HepG2 (cell line): ENCODE results near the gene PAN3. TPM values are rescaled to one million over a fixed set of nuclear protein-coding genes. Genes with fewer than 3 reads are reported as not detected.
A peak's percentile ranks its signal among the peaks of the same experiment; 100 is the strongest.

Experiments
- ATAC-seq: fragments of 200-7000 bp; cut with Tn5 transposase; 3 replicates; pipeline ENCODE4 v1.9.1; 2020; ENCODE audit warnings: mild to moderate bottlenecking, moderate library complexity
- BruUV-seq: library from RNA; stranded (reverse); fragments of 400-500 nt; replicated peaks from 2 replicates; lab custom pipeline; 2021; lab: Mats Ljungman, UMichigan
- CTCF ChIA-PET: fragments of 300-600 bp; formaldehyde crosslinking; extraction: SDS; loops from one replicate; lab custom pipeline; 2021; ENCODE audit warnings: low total read pairs, inconsistent platforms, low intra/inter-chr PET ratio; lab: Yijun Ruan, JAX
- POLR2A ChIA-PET: fragments of 350-600 bp; sonication (Branson Sonifier 250); formaldehyde crosslinking; loops from one replicate; lab custom pipeline; 2020; ENCODE audit warnings: antibody characterized with exemption, inconsistent platforms; lab: Yijun Ruan, JAX
- DNase-seq: peaks from one replicate; pipeline ENCODE4 v3.0.0-alpha.2; 2015; ENCODE audit warnings: low spot score
- FAIRE-seq: peaks from 3 replicates; lab custom pipeline; 2011; peaks lifted over from hg19 to GRCh38; lab: Jason Lieb, UNC
- H2AFZ ChIP-seq: one replicate; pipeline ENCODE4 v1.6.1; 2011; ENCODE audit warnings: low read length, inconsistent platforms
- H3K27ac ChIP-seq: fragments of 300-600 bp; 3 replicates; pipeline ENCODE4 v1.8.0; 2011; ENCODE audit warnings: mixed run types, mild to moderate bottlenecking, mixed read lengths, low read length, inconsistent platforms; ENCODE audit not compliant: insufficient read depth; ENCODE audit errors: extremely low read length
- H3K27me3 ChIP-seq, 2 experiments: fragments of 200-600 bp in 1 of 2; 2 replicates in 1 of 2; 3 replicates in 1 of 2; pipeline versions ENCODE4 v1.6.0 to v1.8.0; 2011; ENCODE audit warnings: low read length in 2 of 2, mild to moderate bottlenecking in 2 of 2, moderate library complexity in 2 of 2, inconsistent platforms in 1 of 2; ENCODE audit not compliant: insufficient read depth in 2 of 2, control insufficient read depth in 1 of 2
- H3K36me3 ChIP-seq, 2 experiments: fragments of 200-600 bp in 1 of 2; replicated peaks in 1 of 2; 2 replicates in 1 of 2; 3 replicates in 1 of 2; pipeline versions ENCODE4 v1.5.1 to v1.8.0; 2011; ENCODE audit warnings: low read length in 2 of 2, inconsistent platforms in 1 of 2; ENCODE audit not compliant: insufficient read depth in 2 of 2, control insufficient read depth in 1 of 2
- H3K4me1 ChIP-seq: 2 replicates; pipeline ENCODE4 v1.5.1; 2012; ENCODE audit warnings: low read length, inconsistent platforms; ENCODE audit not compliant: insufficient read depth
- H3K4me2 ChIP-seq: 2 replicates; pipeline ENCODE4 v1.6.0; 2011; ENCODE audit warnings: low read depth, low read length, inconsistent platforms
- H3K4me3 ChIP-seq, 3 experiments: fragments of 200-600 bp in 1 of 3; sonication (generic), shearing (Covaris generic) in 1 of 3; replicated peaks in 1 of 3; 2 replicates each; pipeline ENCODE4 v1.5.1; 2011 to 2016; ENCODE audit warnings: low read length in 3 of 3, inconsistent platforms in 2 of 3, low read depth in 2 of 3, mild to moderate bottlenecking in 2 of 3, control low read depth in 1 of 3, mixed read lengths in 1 of 3; ENCODE audit not compliant: insufficient read depth in 1 of 3
- H3K79me2 ChIP-seq: one replicate; pipeline ENCODE4 v1.6.1; 2011; ENCODE audit warnings: low read length, inconsistent platforms; ENCODE audit not compliant: insufficient read depth
- H3K9ac ChIP-seq: 2 replicates; pipeline ENCODE4 v1.6.0; 2011; ENCODE audit warnings: mild to moderate bottlenecking, low read depth, low read length, inconsistent platforms; ENCODE audit not compliant: insufficient read depth
- H3K9me3 ChIP-seq: 2 replicates; pipeline ENCODE4 v1.5.1; 2012; ENCODE audit warnings: mild to moderate bottlenecking, low read length
- H4K20me1 ChIP-seq: 2 replicates; pipeline ENCODE4 v1.6.0; 2011; ENCODE audit warnings: inconsistent platforms, mild to moderate bottlenecking, low read length, moderate library complexity; ENCODE audit not compliant: insufficient read depth
- JARID2 ChIP-seq: sonication (generic); formaldehyde crosslinking; IDR thresholded peaks from 2 replicates; pipeline ENCODE4 v1.8.1; 2023; ENCODE audit warnings: missing genetic modification reagents, inconsistent platforms; ENCODE audit not compliant: insufficient replicate concordance
- MTA1 ChIP-seq: sonication (generic); formaldehyde crosslinking; IDR thresholded peaks from 2 replicates; pipeline ENCODE4 v1.4.0; 2020; ENCODE audit warnings: missing genetic modification reagents, mild to moderate bottlenecking, borderline replicate concordance
- NR2F1 ChIP-seq, 2 experiments: fragments of 450-650 bp in 1 of 2; formaldehyde crosslinking in 1 of 2; IDR thresholded peaks; 2 replicates each; pipeline versions ENCODE4 v1.5.0 to v1.6.1; 2016 to 2020; ENCODE audit warnings: mild to moderate bottlenecking in 1 of 2, missing compliant biosample characterization in 1 of 2, missing genetic modification reagents in 1 of 2, moderate library complexity in 1 of 2
- TCF7L2 ChIP-seq: IDR thresholded peaks from 2 replicates; pipeline ENCODE4 v1.6.1; 2011; ENCODE audit warnings: mild to moderate bottlenecking, low read depth, low read length, moderate library complexity
- TOPORS ChIP-seq: sonication (generic); formaldehyde crosslinking; IDR thresholded peaks from 2 replicates; pipeline ENCODE4 v1.8.0; 2023; ENCODE audit warnings: mild to moderate bottlenecking, missing genetic modification reagents
- ZNF180 ChIP-seq: sonication (generic); formaldehyde crosslinking; IDR thresholded peaks from 2 replicates; pipeline ENCODE4 v1.4.0; 2020; ENCODE audit warnings: low read depth, missing genetic modification reagents, borderline replicate concordance
- ZNF543 ChIP-seq: sonication (generic); formaldehyde crosslinking; IDR thresholded peaks from 2 replicates; pipeline ENCODE4 v1.4.0; 2020; ENCODE audit warnings: mild to moderate bottlenecking, missing genetic modification reagents
- ZNF709 ChIP-seq: sonication (generic); formaldehyde crosslinking; IDR thresholded peaks from 2 replicates; pipeline ENCODE4 v1.5.0; 2020; ENCODE audit warnings: mild to moderate bottlenecking, missing genetic modification reagents
- ZNF713 ChIP-seq: sonication (generic); formaldehyde crosslinking; IDR thresholded peaks from 2 replicates; pipeline ENCODE4 v1.4.0; 2020; ENCODE audit warnings: mild to moderate bottlenecking, missing genetic modification reagents
- ZSCAN31 ChIP-seq: sonication (generic); formaldehyde crosslinking; IDR thresholded peaks from 2 replicates; pipeline ENCODE4 v1.5.0; 2020; ENCODE audit warnings: low read depth, mild to moderate bottlenecking, missing genetic modification reagents
- WGBS: methylation state at CpG from one replicate; pipeline ENCODE4 v1.1.6; 2017; ENCODE audit warnings: low lambda C conversion rate; 5-methylcytosine and 5-hydroxymethylcytosine counted together
- in situ Hi-C: cut with HindIII; loops from 2 replicates; pipeline ENCODE4 v1.10.0; 2017; ENCODE audit warnings: low pct_unique_long_range_greater_than_20kb; ENCODE audit not compliant: extremely low pct_ligation_motif_present
- intact Hi-C: fragments of 100-400 bp; cut with micrococcal nuclease; formaldehyde crosslinking; loops from one replicate; pipeline ENCODE4 v1.10.0; 2022; ENCODE audit not compliant: unreplicated experiment
- polyA plus RNA-seq, 8 experiments: library from polyadenylated mRNA; depleted of rRNA in 3 of 8; stranded (reverse) in 7 of 8; unstranded in 1 of 8; fragments of >200 nt; fragmentation: Illumina TruSeq in 4 of 8; extraction: Trizol in 4 of 8; gene quantifications; 2 replicates each; pipeline versions ENCODE4 v1.2.1 to v1.2.3, GENCODE V29; 2011 to 2016; ENCODE audit warnings: low read depth in 4 of 8, missing spikeins in 1 of 8, mixed read lengths in 1 of 8; ENCODE audit not compliant: insufficient read depth in 1 of 8
- total RNA-seq, 5 experiments: library from RNA; depleted of rRNA; stranded (reverse); fragments of >200 nt; fragmentation: Illumina TruSeq; extraction: Trizol; gene quantifications; 2 replicates each; pipeline ENCODE4 v1.2.3, GENCODE V29; 2016; ENCODE audit warnings: low read depth in 1 of 5
- TF ChIP-seq, protein P1 (sequence below): sonication (generic); formaldehyde crosslinking; IDR thresholded peaks from 2 replicates; pipeline ENCODE4 v1.5.1; 2020; ENCODE audit warnings: mild to moderate bottlenecking, missing genetic modification reagents, moderate library complexity
- TF ChIP-seq, protein P2 (sequence below): sonication (generic); formaldehyde crosslinking; IDR thresholded peaks from 2 replicates; pipeline ENCODE4 v1.4.0; 2020; ENCODE audit warnings: missing genetic modification reagents, borderline replicate concordance
- TF ChIP-seq, protein P3 (sequence below): sonication (generic); formaldehyde crosslinking; IDR thresholded peaks from 2 replicates; pipeline ENCODE4 v1.4.0; 2020; ENCODE audit warnings: missing genetic modification reagents

The PAN3 gene
- total and polyA plus RNA-seq, 2 of the 13 experiments (the other 11 are each of a cell fraction or from before 2014, with no cell fraction given), result 9.7 to 10.6 TPM

DNA sequence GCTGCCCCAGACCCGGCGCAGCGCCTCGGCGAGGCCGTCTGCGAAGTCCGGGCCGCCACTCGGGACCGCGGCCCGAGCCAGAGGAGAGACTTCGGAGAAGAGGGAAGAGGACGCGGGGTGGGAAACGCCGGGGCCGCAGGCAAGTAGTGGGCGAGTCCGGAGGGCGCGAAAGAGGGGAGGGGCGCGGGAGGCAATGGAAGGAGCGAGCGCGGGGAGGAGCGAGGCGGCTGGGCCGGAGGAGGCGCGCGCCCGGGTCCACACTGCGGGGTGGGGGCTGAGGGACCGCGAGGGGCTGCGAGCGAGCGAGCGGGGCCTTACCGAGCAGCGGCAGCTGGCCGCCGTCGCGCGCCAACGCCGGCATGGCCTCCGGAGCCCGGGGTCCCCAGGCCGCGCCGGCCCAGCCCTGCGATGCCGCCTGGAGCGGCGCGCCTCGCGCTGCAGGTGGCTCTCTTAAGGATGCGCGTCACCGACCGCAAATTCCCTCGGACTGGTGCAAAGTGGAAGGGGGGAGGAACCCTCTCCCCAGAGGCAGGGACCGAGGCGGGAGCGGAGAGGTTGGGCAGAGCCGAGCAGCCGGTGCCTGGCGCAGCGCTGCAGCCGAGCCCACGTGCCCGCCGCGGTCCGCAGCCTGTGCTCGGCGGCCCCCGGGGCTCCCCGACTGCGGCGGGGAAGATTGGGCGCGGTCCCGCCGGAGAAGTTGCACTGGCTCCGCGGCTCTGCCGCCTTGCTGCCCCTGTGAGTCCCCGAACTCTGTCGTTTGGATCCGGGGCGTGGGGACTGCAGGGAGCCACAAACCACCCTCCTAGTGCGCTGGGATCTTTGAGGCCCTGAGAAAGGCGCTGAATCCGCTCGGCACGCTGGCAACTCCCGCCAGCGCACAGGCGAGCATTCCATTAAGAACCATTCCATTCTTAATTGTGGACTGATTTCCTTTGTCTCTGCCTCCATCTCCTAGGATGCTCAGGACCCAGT, 37.9 kb upstream of the PAN3 start, which contains the start of gene FLT3:
TSS of gene FLT3 (minus strand) at position 427 of the 972 bp plus-strand sequence. CDS start at position 361, 66 bp downstream.
- no peak within 1 kb of the TSS for H3K9ac ChIP-seq
- H3K4me1 ChIP-seq, result no peaks in the 10 kb centered on the region; the same call in 1 of the 2 replicates
- 11% methylated on average over 34 of the region's 106 CpGs for WGBS
- no peak for FAIRE-seq
- H3K4me2 ChIP-seq, result peak within 1 kb of the TSS; percentile 53
- ChIA-PET CTCF (no interaction called here), POLR2A (no interaction called here)
- ATAC-seq, result peak; percentile 79
- no peak for DNase-seq
- intact Hi-C loops, result no loop called here
- in situ Hi-C loops, result no loop called here
- H2AFZ ChIP-seq, result no peak within 1 kb of the TSS
- BruUV-seq, result no TSS peak
- no peaks in the 10 kb centered on the region for H3K36me3 ChIP-seq
- H3K27ac ChIP-seq, result no peak within 1 kb of the TSS
- H3K4me3 ChIP-seq, result peak within 1 kb of the TSS; percentile 9 to 58 (median 34); a peak in 4 of 6 replicates
- no peaks in the 10 kb centered on the region for H4K20me1 ChIP-seq
- no peaks in the 10 kb centered on the region for H3K9me3 ChIP-seq
- peaks cover 7 to 46% of the 10 kb centered on the region in 2 experiments; a peak in 4 of 5 replicates for H3K27me3 ChIP-seq
- no peaks in the 10 kb centered on the region for H3K79me2 ChIP-seq
- no peak for TF ChIP-seq ZSCAN31 (CRISPR knock-in tag)
- no peak for TF ChIP-seq ZNF543 (CRISPR knock-in tag)
- TF ChIP-seq TOPORS (CRISPR knock-in tag), result no peak
- TF ChIP-seq, protein P1, sequence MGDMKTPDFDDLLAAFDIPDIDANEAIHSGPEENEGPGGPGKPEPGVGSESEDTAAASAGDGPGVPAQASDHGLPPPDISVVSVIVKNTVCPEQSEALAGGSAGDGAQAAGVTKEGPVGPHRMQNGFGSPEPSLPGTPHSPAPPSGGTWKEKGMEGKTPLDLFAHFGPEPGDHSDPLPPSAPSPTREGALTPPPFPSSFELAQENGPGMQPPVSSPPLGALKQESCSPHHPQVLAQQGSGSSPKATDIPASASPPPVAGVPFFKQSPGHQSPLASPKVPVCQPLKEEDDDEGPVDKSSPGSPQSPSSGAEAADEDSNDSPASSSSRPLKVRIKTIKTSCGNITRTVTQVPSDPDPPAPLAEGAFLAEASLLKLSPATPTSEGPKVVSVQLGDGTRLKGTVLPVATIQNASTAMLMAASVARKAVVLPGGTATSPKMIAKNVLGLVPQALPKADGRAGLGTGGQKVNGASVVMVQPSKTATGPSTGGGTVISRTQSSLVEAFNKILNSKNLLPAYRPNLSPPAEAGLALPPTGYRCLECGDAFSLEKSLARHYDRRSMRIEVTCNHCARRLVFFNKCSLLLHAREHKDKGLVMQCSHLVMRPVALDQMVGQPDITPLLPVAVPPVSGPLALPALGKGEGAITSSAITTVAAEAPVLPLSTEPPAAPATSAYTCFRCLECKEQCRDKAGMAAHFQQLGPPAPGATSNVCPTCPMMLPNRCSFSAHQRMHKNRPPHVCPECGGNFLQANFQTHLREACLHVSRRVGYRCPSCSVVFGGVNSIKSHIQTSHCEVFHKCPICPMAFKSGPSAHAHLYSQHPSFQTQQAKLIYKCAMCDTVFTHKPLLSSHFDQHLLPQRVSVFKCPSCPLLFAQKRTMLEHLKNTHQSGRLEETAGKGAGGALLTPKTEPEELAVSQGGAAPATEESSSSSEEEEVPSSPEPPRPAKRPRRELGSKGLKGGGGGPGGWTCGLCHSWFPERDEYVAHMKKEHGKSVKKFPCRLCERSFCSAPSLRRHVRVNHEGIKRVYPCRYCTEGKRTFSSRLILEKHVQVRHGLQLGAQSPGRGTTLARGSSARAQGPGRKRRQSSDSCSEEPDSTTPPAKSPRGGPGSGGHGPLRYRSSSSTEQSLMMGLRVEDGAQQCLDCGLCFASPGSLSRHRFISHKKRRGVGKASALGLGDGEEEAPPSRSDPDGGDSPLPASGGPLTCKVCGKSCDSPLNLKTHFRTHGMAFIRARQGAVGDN (CRISPR knock-in tag), result peak; percentile 46; the same call in 1 of the 2 replicates
- TF ChIP-seq ZNF713 (CRISPR knock-in tag), result no peak
- no peak for TF ChIP-seq NR2F1 (CRISPR knock-in tag; IDR thresholded peaks at IDR 0.05)
- TF ChIP-seq ZNF709 (CRISPR knock-in tag), result no peak
- no peak for TF ChIP-seq JARID2 (CRISPR knock-in tag)
- TF ChIP-seq, protein P2, sequence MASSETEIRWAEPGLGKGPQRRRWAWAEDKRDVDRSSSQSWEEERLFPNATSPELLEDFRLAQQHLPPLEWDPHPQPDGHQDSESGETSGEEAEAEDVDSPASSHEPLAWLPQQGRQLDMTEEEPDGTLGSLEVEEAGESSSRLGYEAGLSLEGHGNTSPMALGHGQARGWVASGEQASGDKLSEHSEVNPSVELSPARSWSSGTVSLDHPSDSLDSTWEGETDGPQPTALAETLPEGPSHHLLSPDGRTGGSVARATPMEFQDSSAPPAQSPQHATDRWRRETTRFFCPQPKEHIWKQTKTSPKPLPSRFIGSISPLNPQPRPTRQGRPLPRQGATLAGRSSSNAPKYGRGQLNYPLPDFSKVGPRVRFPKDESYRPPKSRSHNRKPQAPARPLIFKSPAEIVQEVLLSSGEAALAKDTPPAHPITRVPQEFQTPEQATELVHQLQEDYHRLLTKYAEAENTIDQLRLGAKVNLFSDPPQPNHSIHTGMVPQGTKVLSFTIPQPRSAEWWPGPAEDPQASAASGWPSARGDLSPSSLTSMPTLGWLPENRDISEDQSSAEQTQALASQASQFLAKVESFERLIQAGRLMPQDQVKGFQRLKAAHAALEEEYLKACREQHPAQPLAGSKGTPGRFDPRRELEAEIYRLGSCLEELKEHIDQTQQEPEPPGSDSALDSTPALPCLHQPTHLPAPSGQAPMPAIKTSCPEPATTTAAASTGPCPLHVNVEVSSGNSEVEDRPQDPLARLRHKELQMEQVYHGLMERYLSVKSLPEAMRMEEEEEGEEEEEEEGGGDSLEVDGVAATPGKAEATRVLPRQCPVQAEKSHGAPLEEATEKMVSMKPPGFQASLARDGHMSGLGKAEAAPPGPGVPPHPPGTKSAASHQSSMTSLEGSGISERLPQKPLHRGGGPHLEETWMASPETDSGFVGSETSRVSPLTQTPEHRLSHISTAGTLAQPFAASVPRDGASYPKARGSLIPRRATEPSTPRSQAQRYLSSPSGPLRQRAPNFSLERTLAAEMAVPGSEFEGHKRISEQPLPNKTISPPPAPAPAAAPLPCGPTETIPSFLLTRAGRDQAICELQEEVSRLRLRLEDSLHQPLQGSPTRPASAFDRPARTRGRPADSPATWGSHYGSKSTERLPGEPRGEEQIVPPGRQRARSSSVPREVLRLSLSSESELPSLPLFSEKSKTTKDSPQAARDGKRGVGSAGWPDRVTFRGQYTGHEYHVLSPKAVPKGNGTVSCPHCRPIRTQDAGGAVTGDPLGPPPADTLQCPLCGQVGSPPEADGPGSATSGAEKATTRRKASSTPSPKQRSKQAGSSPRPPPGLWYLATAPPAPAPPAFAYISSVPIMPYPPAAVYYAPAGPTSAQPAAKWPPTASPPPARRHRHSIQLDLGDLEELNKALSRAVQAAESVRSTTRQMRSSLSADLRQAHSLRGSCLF (CRISPR knock-in tag), result no peak
- peak; percentile 27; the same call in 1 of the 2 replicates for TF ChIP-seq MTA1 (CRISPR knock-in tag)
- TF ChIP-seq, protein P3, sequence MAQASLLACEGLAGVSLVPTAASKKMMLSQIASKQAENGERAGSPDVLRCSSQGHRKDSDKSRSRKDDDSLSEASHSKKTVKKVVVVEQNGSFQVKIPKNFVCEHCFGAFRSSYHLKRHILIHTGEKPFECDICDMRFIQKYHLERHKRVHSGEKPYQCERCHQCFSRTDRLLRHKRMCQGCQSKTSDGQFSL (CRISPR knock-in tag), result no peak
- TF ChIP-seq ZNF180 (CRISPR knock-in tag), result no peak
- TF ChIP-seq TCF7L2, result no peak
